Activated T-cell treated with anti-CD3 and anti-CD28 coated beads, Interleukin-2, amount 50 U/mL, for 4 hours (primary cell): ENCODE measurements around the gene GYPA. TPM values are rescaled to one million over a fixed set of nuclear protein-coding genes. Genes with fewer than 3 reads are reported as not detected.
"Not testable (repeated sequence)": the region's sequence is repeated elsewhere in the genome, so short reads cannot be mapped to it uniquely, and the experiment has no call there.

ENCODE experiments used
- ATAC-seq, 2 donors: fragments of 200-7000 bp; cut with Tn5 transposase; one replicate each; pipeline ENCODE4 v1.10.0; 2021
- DNase-seq: peaks from one replicate; pipeline ENCODE4 v3.0.0-alpha.2; 2020
- H3K27me3 Mint-ChIP-seq: one replicate; pipeline ENCODE4 v1.8.0; 2021; ENCODE audit warnings: low read depth, mixed read lengths
- H3K36me3 Mint-ChIP-seq: one replicate; pipeline ENCODE4 v1.8.0; 2022; ENCODE audit warnings: mixed read lengths; ENCODE audit not compliant: insufficient read depth
- H3K4me1 Mint-ChIP-seq: one replicate; pipeline ENCODE4 v1.8.0; 2021; ENCODE audit warnings: low read depth, mixed read lengths
- H3K4me3 Mint-ChIP-seq: one replicate; pipeline ENCODE4 v1.8.0; 2021; ENCODE audit warnings: mild to moderate bottlenecking, moderate library complexity, mixed read lengths
- H3K9me3 Mint-ChIP-seq: one replicate; pipeline ENCODE4 v1.8.0; 2021; ENCODE audit warnings: mixed read lengths
- total RNA-seq, 3 donors: library from RNA; stranded (reverse); gene quantifications; one replicate each; pipeline ENCODE4 v1.2.1, GENCODE V29; 2021

The GYPA gene
- total RNA-seq, 3 donors from 2014 or later: not detected

GRCh38 chr4:144141493-144141892, 975 bp upstream of the GYPA start:
- no peaks in the 10 kb centered on the region for H3K9me3 Mint-ChIP-seq
- no peak overlapping the region for H3K4me3 Mint-ChIP-seq
- no peaks in the 10 kb centered on the region for H3K4me1 Mint-ChIP-seq
- ATAC-seq (no peak), DNase-seq (no peak)
- H3K36me3 Mint-ChIP-seq: no peaks in the 10 kb centered on the region
- peaks cover 4% of the 10 kb centered on the region for H3K27me3 Mint-ChIP-seq

- H3K27me3 Mint-ChIP-seq, ATAC-seq, H3K4me3 Mint-ChIP-seq, H3K9me3 Mint-ChIP-seq, H3K36me3 Mint-ChIP-seq, DNase-seq, H3K4me1 Mint-ChIP-seq: not testable (repeated sequence)
Measured at GRCh38 chr4:144139991-144140390, 527 bp downstream of the GYPA start.

GRCh38 chr4:144139547-144139946, 971 bp downstream of the GYPA start:
- H3K27me3 Mint-ChIP-seq, ATAC-seq, H3K4me1 Mint-ChIP-seq, H3K36me3 Mint-ChIP-seq, H3K4me3 Mint-ChIP-seq, H3K9me3 Mint-ChIP-seq, DNase-seq: not testable (repeated sequence)

- H3K4me1 Mint-ChIP-seq, ATAC-seq, H3K4me3 Mint-ChIP-seq, H3K27me3 Mint-ChIP-seq, H3K9me3 Mint-ChIP-seq, DNase-seq, H3K36me3 Mint-ChIP-seq: not testable (repeated sequence)
Measured at GRCh38 chr4:144138239-144138638, 2.3 kb downstream of the GYPA start.

- not testable (repeated sequence) for H3K27me3 Mint-ChIP-seq, H3K36me3 Mint-ChIP-seq, H3K4me3 Mint-ChIP-seq, H3K9me3 Mint-ChIP-seq, H3K4me1 Mint-ChIP-seq, DNase-seq, ATAC-seq
Measured at GRCh38 chr4:144137137-144137931, 3.2 kb downstream of the GYPA start.

- not testable (repeated sequence) for H3K36me3 Mint-ChIP-seq, DNase-seq, ATAC-seq, H3K4me1 Mint-ChIP-seq, H3K27me3 Mint-ChIP-seq, H3K9me3 Mint-ChIP-seq, H3K4me3 Mint-ChIP-seq
Measured at GRCh38 chr4:144136189-144136588, 4.3 kb downstream of the GYPA start.

- not testable (repeated sequence) for ATAC-seq, H3K4me3 Mint-ChIP-seq, H3K36me3 Mint-ChIP-seq, DNase-seq, H3K9me3 Mint-ChIP-seq, H3K4me1 Mint-ChIP-seq, H3K27me3 Mint-ChIP-seq
Measured at GRCh38 chr4:144130167-144130566, 10.4 kb downstream of the GYPA start.

- H3K36me3 Mint-ChIP-seq, H3K4me3 Mint-ChIP-seq, ATAC-seq, DNase-seq, H3K9me3 Mint-ChIP-seq, H3K4me1 Mint-ChIP-seq, H3K27me3 Mint-ChIP-seq: not testable (repeated sequence)
Measured at GRCh38 chr4:144129336-144129875, 11.1 kb downstream of the GYPA start.

- not testable (repeated sequence) for ATAC-seq, H3K4me3 Mint-ChIP-seq, H3K36me3 Mint-ChIP-seq, H3K27me3 Mint-ChIP-seq, DNase-seq, H3K9me3 Mint-ChIP-seq, H3K4me1 Mint-ChIP-seq
Measured at GRCh38 chr4:144128709-144129320, 11.7 kb downstream of the GYPA start.

GRCh38 chr4:144125109-144125508, 15.4 kb downstream of the GYPA start:
- H3K4me1 Mint-ChIP-seq, ATAC-seq, H3K9me3 Mint-ChIP-seq, DNase-seq, H3K36me3 Mint-ChIP-seq, H3K4me3 Mint-ChIP-seq, H3K27me3 Mint-ChIP-seq: not testable (repeated sequence)

GRCh38 chr4:144123982-144124635, 16.4 kb downstream of the GYPA start:
- not testable (repeated sequence) for H3K4me1 Mint-ChIP-seq, ATAC-seq, H3K9me3 Mint-ChIP-seq, H3K4me3 Mint-ChIP-seq, H3K27me3 Mint-ChIP-seq, DNase-seq, H3K36me3 Mint-ChIP-seq

GRCh38 chr4:144123269-144123668, 17.2 kb downstream of the GYPA start:
- H3K9me3 Mint-ChIP-seq, H3K36me3 Mint-ChIP-seq, H3K4me1 Mint-ChIP-seq, H3K27me3 Mint-ChIP-seq, DNase-seq, ATAC-seq, H3K4me3 Mint-ChIP-seq: not testable (repeated sequence)

- H3K4me1 Mint-ChIP-seq, H3K36me3 Mint-ChIP-seq, ATAC-seq, DNase-seq, H3K27me3 Mint-ChIP-seq, H3K9me3 Mint-ChIP-seq, H3K4me3 Mint-ChIP-seq: not testable (repeated sequence)
Measured at GRCh38 chr4:144119752-144120151, 20.8 kb downstream of the GYPA start.

GRCh38 chr4:144115519-144115918, 25.0 kb downstream of the GYPA start:
- no peak for DNase-seq
- peaks cover 12% of the 10 kb centered on the region for H3K27me3 Mint-ChIP-seq
- H3K4me3 Mint-ChIP-seq: no peak overlapping the region
- no peak for ATAC-seq
- no peaks in the 10 kb centered on the region for H3K4me1 Mint-ChIP-seq
- H3K36me3 Mint-ChIP-seq: no peaks in the 10 kb centered on the region
- no peaks in the 10 kb centered on the region for H3K9me3 Mint-ChIP-seq

- Mint-ChIP-seq H3K36me3 (no peaks in the 10 kb centered on the region), H3K9me3 (no peaks in the 10 kb centered on the region), H3K4me3 (no peak overlapping the region), H3K4me1 (no peaks in the 10 kb centered on the region), H3K27me3 (peaks cover 13% of the 10 kb centered on the region)
- ATAC-seq (no peak), DNase-seq (no peak)
Measured at GRCh38 chr4:144113546-144113945, 27.0 kb downstream of the GYPA start.
